Spleen (tissue), 11 donors: ENCODE measurements around the gene AFTPH. TPM values are rescaled to one million over a fixed set of nuclear protein-coding genes. Genes with fewer than 3 reads are reported as not detected.

ENCODE experiments used
- DNase-seq: peaks from one replicate; pipeline ENCODE4 v3.0.0-alpha.2; 2020
- H3K27ac ChIP-seq, 8 donors: fragments of 200-600 bp; sonication (generic) in 7 of 8; 1 replicate in 4 of 8; 2 replicates in 4 of 8; pipeline versions ENCODE4 v1.5.0 to v1.8.0; 2016 to 2021; ENCODE audit warnings: inconsistent platforms in 4 of 8, mild to moderate bottlenecking in 4 of 8, moderate library complexity in 1 of 8
- H3K27me3 ChIP-seq, 7 donors: fragments of 200-600 bp; sonication (generic) in 6 of 7; replicated peaks in 1 of 7; 1 replicate in 4 of 7; 2 replicates in 3 of 7; pipeline versions ENCODE4 v1.5.0 to v1.8.0; 2016 to 2021; ENCODE audit warnings: inconsistent platforms in 3 of 7, mild to moderate bottlenecking in 1 of 7
- H3K36me3 ChIP-seq, 6 donors: fragments of 200-600 bp; sonication (generic) in 5 of 6; 1 replicate in 4 of 6; 2 replicates in 2 of 6; pipeline versions ENCODE4 v1.5.0 to v1.8.0; 2016 to 2021; ENCODE audit warnings: inconsistent platforms in 2 of 6
- H3K4me1 ChIP-seq, 6 donors: fragments of 200-600 bp; sonication (generic) in 5 of 6; 1 replicate in 3 of 6; 2 replicates in 3 of 6; pipeline versions ENCODE4 v1.5.0 to v1.8.0; 2016 to 2021; ENCODE audit warnings: inconsistent platforms in 3 of 6
- H3K4me3 ChIP-seq, 8 donors: fragments of 200-600 bp; sonication (generic) in 7 of 8; 1 replicate in 4 of 8; 2 replicates in 4 of 8; pipeline versions ENCODE4 v1.5.0 to v1.8.0; 2016 to 2021; ENCODE audit warnings: inconsistent platforms in 4 of 8, mild to moderate bottlenecking in 4 of 8, moderate library complexity in 2 of 8
- H3K9me3 ChIP-seq, 8 donors: fragments of 200-600 bp; sonication (generic) in 7 of 8; 1 replicate in 4 of 8; 2 replicates in 4 of 8; pipeline versions ENCODE4 v1.5.0 to v1.8.0; 2016 to 2021; ENCODE audit warnings: inconsistent platforms in 4 of 8
- CTCF ChIP-seq, 11 experiments: fragments of 200-600 bp in 7 of 11; fragments of 450-650 bp in 4 of 11; sonication (generic) in 4 of 11; IDR thresholded peaks in 8 of 11; conservative IDR thresholded peaks in 3 of 11; 1 replicate in 7 of 11; 2 replicates in 4 of 11; pipeline versions ENCODE4 v1.4.0 to v1.8.0; 2016 to 2021; ENCODE audit warnings: antibody characterized with exemption in 11 of 11, inconsistent platforms in 4 of 11, mild to moderate bottlenecking in 1 of 11
- POLR2A ChIP-seq, 3 donors: fragments of 450-650 bp; IDR thresholded peaks; one replicate each; pipeline ENCODE4 v1.5.1; 2017; ENCODE audit warnings: antibody characterized with exemption in 3 of 3, mild to moderate bottlenecking in 1 of 3
- POLR2AphosphoS5 ChIP-seq, 3 donors: sonication (generic); formaldehyde crosslinking; IDR thresholded peaks; one replicate each; pipeline ENCODE4 v1.5.1; 2017; ENCODE audit warnings: antibody characterized with exemption in 3 of 3
- WGBS, 5 donors: extraction: QIAGEN DNeasy Blood & Tissue Kit in 3 of 5; methylation state at CpG; one replicate each; pipeline versions ENCODE4 v1.1.5 to v1.1.7; 2013 to 2018; 5-methylcytosine and 5-hydroxymethylcytosine counted together
- intact Hi-C: fragments of 100-400 bp; cut with DNase I; formaldehyde crosslinking; loops from one replicate; pipeline ENCODE4 v1.15.0; 2023; ENCODE audit warnings: low total_unique reads
- polyA plus RNA-seq, 3 donors: library from polyadenylated mRNA; stranded (reverse); fragments of 200-250 nt; gene quantifications; one replicate each; pipeline ENCODE4 v1.2.1, GENCODE V29; 2013
- total RNA-seq, 7 donors: library from RNA; depleted of rRNA in 3 of 7; stranded (reverse); fragments of >200 nt in 3 of 7; fragmentation: NEBNext Ultra II Directional in 4 of 7; extraction: Animal tissue kit (Norgen Biotek cat#: 25700) in 4 of 7; gene quantifications; one replicate each; pipeline versions ENCODE4 v1.1.0 to v1.2.1, GENCODE V29; 2016 to 2021
- donor health status: healthy with polysubstance abuse.
- donor health status: DM: no; HTN: no; CAD: no; lungs with moderate emphysema.
- donor health status: DM: no; HTN: no; CAD: no.
- donor health status: Bipolar disorder and iron deficiency.
- donor health status: healthy.
- donor health status: DM: no; HTN: no; CAD: no.
- donor health status: DM: yes; HTN: yes; CAD: no.

The AFTPH gene
- total and polyA plus RNA-seq, 10 donors: 36.9 to 71.1 (median 49.9) TPM

GRCh38 chr2:64537991-64538390, 13.9 kb downstream of the AFTPH start:
- H3K27ac ChIP-seq: no peak overlapping the region
- H3K36me3 ChIP-seq: no peaks in the 10 kb centered on the region
- peaks cover 12 to 100% (median 50%) of the 10 kb centered on the region in 6 donors for H3K4me1 ChIP-seq
- no peak overlapping the region for H3K4me3 ChIP-seq
- 77 to 92% (median 86%) methylated on average over 2 of the region's 2 CpGs for WGBS, 5 donors
- intact Hi-C loops: no loop called here
- no peaks in the 10 kb centered on the region for H3K9me3 ChIP-seq
- no peak for DNase-seq
- no peak for TF ChIP-seq POLR2AphosphoS5 (IDR thresholded peaks at IDR 0.05)
- TF ChIP-seq CTCF (IDR thresholded peaks at IDR 0.05 in 8 of 11, conservative IDR thresholded peaks at IDR 0.05 in 3 of 11): no peak
- no peak for TF ChIP-seq POLR2A (IDR thresholded peaks at IDR 0.05)
- no peaks in the 10 kb centered on the region for H3K27me3 ChIP-seq

GRCh38 chr2:64538764-64539433, 14.8 kb downstream of the AFTPH start:
- Histone ChIP-seq H3K36me3 (no peaks in the 10 kb centered on the region), H3K9me3 (no peaks in the 10 kb centered on the region), H3K4me3 (no peak overlapping the region), H3K27ac (no peak overlapping the region), H3K27me3 (no peaks in the 10 kb centered on the region), H3K4me1 (peaks cover 7 to 100% (median 43%) of the 10 kb centered on the region in 6 donors)
- TF ChIP-seq POLR2A (IDR thresholded peaks at IDR 0.05): no peak
- intact Hi-C loops: no loop called here
- no peak for DNase-seq
- 65 to 77% (median 70%) methylated on average over 3 of the region's 3 CpGs for WGBS, 5 donors

- H3K9me3 ChIP-seq: no peaks in the 10 kb centered on the region
- TF ChIP-seq POLR2A (IDR thresholded peaks at IDR 0.05): no peak
- TF ChIP-seq CTCF (IDR thresholded peaks at IDR 0.05 in 8 of 11, conservative IDR thresholded peaks at IDR 0.05 in 3 of 11): no peak
- no peak for TF ChIP-seq POLR2AphosphoS5 (IDR thresholded peaks at IDR 0.05)
- H3K4me1 ChIP-seq: peaks cover 2 to 96% (median 36%) of the 10 kb centered on the region in 6 donors
- H3K36me3 ChIP-seq: no peaks in the 10 kb centered on the region
- H3K4me3 ChIP-seq: no peak overlapping the region
- WGBS, 5 donors: 74 to 90% (median 82%) methylated on average over 3 of the region's 3 CpGs
- no peaks in the 10 kb centered on the region for H3K27me3 ChIP-seq
- intact Hi-C loops: no loop called here
- DNase-seq: no peak
- H3K27ac ChIP-seq: no peak overlapping the region
These were observed 16.5 kb downstream of the AFTPH start for GRCh38 chr2:64540615-64541014.

- DNase-seq: no peak
- H3K4me3 ChIP-seq: no peak overlapping the region
- peaks cover 2 to 87% (median 36%) of the 10 kb centered on the region in 6 donors for H3K4me1 ChIP-seq
- H3K9me3 ChIP-seq: no peaks in the 10 kb centered on the region
- intact Hi-C loops: no loop called here
- WGBS, 5 donors: 88 to 97% (median 90%) methylated on average over 2 of the region's 2 CpGs
- no peaks in the 10 kb centered on the region for H3K27me3 ChIP-seq
- no peak for TF ChIP-seq POLR2A (IDR thresholded peaks at IDR 0.05)
- TF ChIP-seq CTCF (IDR thresholded peaks at IDR 0.05 in 8 of 11, conservative IDR thresholded peaks at IDR 0.05 in 3 of 11): no peak
- TF ChIP-seq POLR2AphosphoS5 (IDR thresholded peaks at IDR 0.05): no peak
- H3K27ac ChIP-seq: no peak overlapping the region
- no peaks in the 10 kb centered on the region for H3K36me3 ChIP-seq
These were observed 17.4 kb downstream of the AFTPH start for GRCh38 chr2:64541547-64541946.
